Motor neuron (in vitro differentiated cells): ENCODE data around the gene ZDHHC6. TPM values are rescaled to one million over a fixed set of nuclear protein-coding genes. Genes with fewer than 3 reads are reported as not detected.
"Not testable (repeated sequence)": the region's sequence is repeated elsewhere in the genome, so short reads cannot be mapped to it uniquely, and the experiment has no call there.

Source experiments
- ATAC-seq, 8 experiments: fragments of 200-7000 bp; cut with Tn5 transposase; replicated peaks in 6 of 8; 2 replicates each; pipeline ENCODE4 v1.8.0; 2021; ENCODE audit warnings: mild to moderate bottlenecking in 8 of 8, moderate library complexity in 8 of 8
- H3K27ac ChIP-seq, 2 donors: fragments of 250-450 bp; sonication (Bioruptor Pico); 2 replicates each; pipeline ENCODE4 v1.9.0; 2021; ENCODE audit warnings: antibody characterized with exemption in 2 of 2, mild to moderate bottlenecking in 2 of 2, moderate library complexity in 1 of 2
- H3K4me1 ChIP-seq, 2 donors: fragments of 250-450 bp; sonication (Bioruptor Pico); replicated peaks in 1 of 2; 2 replicates each; pipeline ENCODE4 v1.6.1; 2021; ENCODE audit warnings: antibody characterized with exemption in 2 of 2, mild to moderate bottlenecking in 2 of 2, moderate library complexity in 1 of 2
- H3K4me3 ChIP-seq, 5 donors: fragments of 250-450 bp; sonication (Bioruptor Pico); 2 replicates each; pipeline ENCODE4 v1.9.0; 2021; ENCODE audit warnings: antibody characterized with exemption in 5 of 5, mild to moderate bottlenecking in 5 of 5, moderate library complexity in 4 of 5
- WGBS, 10 experiments: fragments of 450-650 bp; shearing (Covaris generic); methylation state at CpG; one replicate each; pipeline ENCODE4 v1.0.0; 2022; 5-methylcytosine and 5-hydroxymethylcytosine counted together
- in situ Hi-C, 9 experiments: fragments of 400-800 bp; cut with MboI; loops; one replicate each; pipeline ENCODE4 v1.15.0; 2021; ENCODE audit warnings: low sequenced_read_pairs in 9 of 9, low pct_unique_long_range_greater_than_20kb in 2 of 9; ENCODE audit not compliant: unreplicated experiment in 9 of 9
- total RNA-seq, 8 experiments: library from RNA; unstranded; fragments of 300-600 nt; gene quantifications; 2 replicates each; pipeline versions ENCODE4 v1.2.3 to v1.2.4, GENCODE V29; 2022

ZDHHC6 gene
- total RNA-seq, 8 experiments from 2014 or later = 18.5 to 37.3 (median 27.2) TPM

DNA sequence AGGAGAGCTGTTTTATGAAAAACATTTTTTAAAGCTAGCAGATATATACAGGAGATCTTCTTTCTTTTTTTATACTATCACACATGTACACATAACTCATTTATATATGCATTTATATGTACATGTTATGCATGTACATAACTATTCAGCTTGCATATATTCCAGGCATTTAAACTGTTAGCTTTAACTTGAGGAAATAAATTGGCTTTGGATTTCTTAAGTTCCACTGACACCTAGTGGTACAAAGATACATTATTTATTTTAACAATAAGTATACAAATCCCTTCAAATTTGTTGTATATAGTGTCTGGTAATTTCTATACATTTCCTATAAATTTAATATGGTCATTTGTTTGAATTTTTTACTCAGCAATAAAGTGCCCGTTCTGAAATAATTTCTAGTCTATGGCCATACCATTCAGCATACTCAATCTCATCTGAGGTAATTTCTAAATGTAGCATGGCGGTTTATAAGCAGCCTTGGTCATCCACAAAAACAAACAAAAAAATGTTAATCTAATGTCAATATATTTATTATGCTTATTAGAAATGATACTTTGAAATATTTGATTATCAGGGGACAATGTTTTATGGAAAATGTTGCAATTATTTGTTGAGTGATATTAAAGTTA is 11.6 kb downstream of the ZDHHC6 start:
- WGBS, 10 experiments = 57 to 100% (median 90%) methylated on average over 1 to 2 of the region's 2 CpGs; no CpG with 5 or more reads in 1 of the 10 experiments
- Histone ChIP-seq H3K4me3 (no peak overlapping the region), H3K4me1 (no peaks in the 10 kb centered on the region), H3K27ac (no peak overlapping the region)
- peak in 3 of 8 experiments; percentile 43 to 93 (median 45) for ATAC-seq
- in situ Hi-C loops = loop anchor here in 3 of 9 experiments (10.0 to 25.0 kb wide), 4 partner anchors 98 to 298 kb away; partner anchors contain the start of gene GPAM (in 1 of the 3)

GRCh38 chr10:112433136-112433535 is 13.6 kb downstream of the ZDHHC6 start:
- WGBS, 10 experiments = 87 to 100% (median 100%) methylated on average over 1 to 2 of the region's 2 CpGs
- H3K27ac ChIP-seq = no peak overlapping the region
- no peak overlapping the region for H3K4me3 ChIP-seq
- no peaks in the 10 kb centered on the region for H3K4me1 ChIP-seq
- ATAC-seq = no peak
- in situ Hi-C loops = loop anchor here in 3 of 9 experiments (10.0 to 25.0 kb wide), 4 partner anchors 96 to 296 kb away; partner anchors contain the start of gene GPAM (in 1 of the 3)

- Histone ChIP-seq H3K27ac (no peak overlapping the region), H3K4me1 (no peaks in the 10 kb centered on the region), H3K4me3 (no peak overlapping the region)
- ATAC-seq = no peak
- in situ Hi-C loops = loop anchor here in 3 of 9 experiments (10.0 to 25.0 kb wide), 4 partner anchors 92 to 292 kb away; partner anchors contain the start of gene GPAM (in 1 of the 3)
- WGBS, 10 experiments = 0 to 100% (median 90%) methylated on average over 1 to 4 of the region's 15 CpGs; no CpG with 5 or more reads in 1 of the 10 experiments
These were observed 17.0 kb downstream of the ZDHHC6 start for GRCh38 chr10:112429654-112430230.

- in situ Hi-C loops = loop anchor here in 3 of 9 experiments (25.0 kb wide), 3 partner anchors 92 to 292 kb away; partner anchors contain the start of gene GPAM (in 1 of the 3)
- 62 to 93% (median 79%) methylated on average over 2 to 3 of the region's 3 CpGs; no CpG with 5 or more reads in 1 of the 10 experiments for WGBS, 10 experiments
- no peaks in the 10 kb centered on the region for H3K4me1 ChIP-seq
- no peak for ATAC-seq
- H3K4me3 ChIP-seq = no peak overlapping the region
- H3K27ac ChIP-seq = no peak overlapping the region
These were observed 17.6 kb downstream of the ZDHHC6 start for GRCh38 chr10:112429147-112429546.

GRCh38 chr10:112426111-112426510 is 20.6 kb downstream of the ZDHHC6 start:
- Histone ChIP-seq H3K4me3 (no peak overlapping the region), H3K4me1 (no peaks in the 10 kb centered on the region), H3K27ac (no peak overlapping the region)
- no peak for ATAC-seq
- 0 to 100% (median 75%) methylated on average over 1 to 2 of the region's 2 CpGs; no CpG with 5 or more reads in 3 of the 10 experiments for WGBS, 10 experiments
- in situ Hi-C loops = loop anchor here in 3 of 9 experiments (25.0 kb wide), 3 partner anchors 89 to 289 kb away; partner anchors contain the start of gene GPAM (in 1 of the 3)

DNA sequence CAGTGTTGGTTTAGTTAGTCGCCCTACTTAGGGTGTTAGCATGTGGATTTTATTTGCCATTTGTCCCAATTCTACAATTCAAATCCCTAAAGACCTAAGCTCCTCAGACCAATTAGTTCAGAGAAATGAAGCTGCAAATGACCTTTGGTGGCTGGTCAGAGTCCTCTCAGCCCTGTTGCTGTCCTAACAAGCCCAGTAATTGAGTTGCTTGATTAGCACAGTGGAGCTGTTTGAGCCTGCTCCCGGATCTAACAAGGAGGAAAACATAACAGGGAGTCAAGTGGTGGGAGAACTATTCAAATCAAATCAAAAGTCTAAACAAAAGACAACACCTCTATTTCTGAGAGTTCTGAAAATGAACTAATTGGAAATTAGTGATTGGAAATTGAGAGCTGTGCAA is 22.1 kb downstream of the ZDHHC6 start:
- in situ Hi-C loops = loop anchor here in 3 of 9 experiments (25.0 kb wide), 3 partner anchors 87 to 287 kb away; partner anchors contain the start of gene GPAM (in 1 of the 3)
- no peak overlapping the region for H3K4me3 ChIP-seq
- H3K4me1 ChIP-seq = no peaks in the 10 kb centered on the region
- no peak for ATAC-seq
- 50 to 93% (median 79%) methylated on average over 1 to 2 of the region's 2 CpGs; no CpG with 5 or more reads in 1 of the 10 experiments for WGBS, 10 experiments
- H3K27ac ChIP-seq = no peak overlapping the region

GRCh38 chr10:112421731-112422130 is 25.0 kb downstream of the ZDHHC6 start:
- Histone ChIP-seq H3K27ac (no peak overlapping the region), H3K4me3 (no peak overlapping the region), H3K4me1 (no peaks in the 10 kb centered on the region)
- 80 to 100% (median 96%) methylated on average over 1 to 3 of the region's 3 CpGs; no CpG with 5 or more reads in 5 of the 10 experiments for WGBS, 10 experiments
- ATAC-seq = no peak
- in situ Hi-C loops = no loop called here

DNA sequence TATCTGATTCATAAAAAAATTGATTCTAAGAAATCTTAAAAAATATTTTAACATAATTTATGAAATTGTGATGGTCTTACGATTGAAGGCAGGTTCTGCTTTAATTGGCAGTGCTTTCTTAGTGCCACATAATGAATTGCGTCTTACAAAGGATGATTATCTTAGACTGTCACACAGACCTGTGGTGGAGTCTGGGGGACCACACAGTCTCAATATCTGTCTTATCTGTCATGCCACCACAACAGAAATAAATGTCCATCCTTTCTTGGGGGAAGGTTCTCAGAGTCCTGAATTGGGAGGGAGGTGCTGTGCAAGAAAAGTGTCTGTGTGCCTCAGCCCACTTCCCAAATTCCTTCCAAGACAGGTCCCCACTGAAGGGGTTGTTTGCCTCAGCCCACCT is 34.0 kb downstream of the ZDHHC6 start:
- in situ Hi-C loops = no loop called here
- WGBS, 10 experiments = 0 to 100% (median 67%) methylated on average over 1 to 2 of the region's 2 CpGs; no CpG with 5 or more reads in 5 of the 10 experiments
- Histone ChIP-seq H3K4me3 (no peak overlapping the region), H3K4me1 (no peaks in the 10 kb centered on the region), H3K27ac (no peak overlapping the region)
- no peak for ATAC-seq

DNA sequence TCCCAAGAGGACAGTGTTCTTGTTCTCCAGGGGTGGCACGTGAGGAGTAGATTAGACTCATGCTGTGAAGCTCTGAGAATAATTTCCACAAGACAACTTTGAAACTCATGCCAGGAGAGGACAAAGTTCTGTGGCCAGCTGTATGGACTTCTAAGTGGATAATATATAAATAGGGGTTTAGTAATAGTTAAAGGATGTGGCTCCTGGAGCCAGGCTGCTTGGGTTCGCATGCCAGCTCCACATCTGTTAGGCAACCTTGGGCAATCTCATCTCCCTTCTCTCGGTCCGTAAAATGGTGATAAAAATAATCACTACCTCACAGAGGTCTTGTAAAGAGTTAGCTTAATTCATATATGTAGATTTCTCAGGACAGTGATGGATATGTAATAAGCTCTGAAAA is 37.0 kb downstream of the ZDHHC6 start:
- in situ Hi-C loops = no loop called here
- Histone ChIP-seq H3K4me3 (no peak overlapping the region), H3K27ac (no peak overlapping the region), H3K4me1 (no peaks in the 10 kb centered on the region)
- WGBS, 10 experiments = 0 to 80% (median 58%) methylated on average over 2 to 4 of the region's 4 CpGs; no CpG with 5 or more reads in 3 of the 10 experiments
- ATAC-seq = no peak

DNA sequence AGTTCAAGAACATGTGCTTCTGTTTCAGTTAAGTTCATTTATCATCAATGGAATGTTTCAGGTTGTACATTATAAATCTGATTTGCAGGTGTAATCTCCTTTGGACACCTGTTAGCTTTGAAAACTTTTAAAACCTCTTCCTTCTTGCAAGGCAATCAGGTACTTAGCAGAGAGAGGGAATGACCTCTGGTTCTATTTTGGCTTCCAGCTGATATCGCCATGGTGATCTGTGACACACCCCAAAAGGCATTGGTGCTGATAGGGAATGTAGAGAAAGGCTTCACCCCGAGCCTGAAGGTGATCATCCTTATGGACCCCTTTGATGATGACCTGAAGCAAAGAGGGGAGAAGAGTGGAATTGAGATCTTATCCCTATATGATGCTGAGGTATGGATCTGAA is 37.4 kb downstream of the ZDHHC6 start:
- in situ Hi-C loops = no loop called here
- no peaks in the 10 kb centered on the region for H3K4me1 ChIP-seq
- H3K27ac ChIP-seq = no peak overlapping the region
- no peak overlapping the region for H3K4me3 ChIP-seq
- ATAC-seq = no peak
- WGBS, 10 experiments = 14 to 86% (median 67%) methylated on average over 1 to 2 of the region's 2 CpGs; no CpG with 5 or more reads in 3 of the 10 experiments

DNA sequence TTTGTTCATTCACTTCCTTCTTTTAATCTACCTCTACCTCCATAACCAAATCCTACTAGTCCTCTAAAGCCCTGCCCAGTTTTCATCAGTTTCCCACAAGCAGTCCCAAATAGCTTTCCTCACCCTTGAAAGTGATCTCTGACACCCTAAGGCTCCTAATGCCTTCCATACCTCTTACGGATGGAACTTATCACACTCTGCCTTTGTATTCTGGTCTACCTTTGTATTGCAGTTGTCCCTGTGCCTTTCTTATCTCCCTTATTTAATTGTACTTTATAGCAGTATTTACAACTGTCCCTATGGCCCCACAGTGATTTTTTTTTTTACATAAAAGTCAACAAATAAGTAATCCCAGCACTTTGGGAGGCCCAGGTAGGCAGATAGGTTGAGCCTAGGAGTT is 39.0 kb downstream of the ZDHHC6 start:
- ATAC-seq = no peak
- in situ Hi-C loops = no loop called here

GRCh38 chr10:112406806-112407205 is 39.9 kb downstream of the ZDHHC6 start:
- H3K4me3 ChIP-seq, H3K4me1 ChIP-seq, H3K27ac ChIP-seq, ATAC-seq, in situ Hi-C loops: not testable (repeated sequence)
- 17 to 80% (median 67%) methylated on average over 1 to 2 of the region's 2 CpGs; no CpG with 5 or more reads in 1 of the 10 experiments for WGBS, 10 experiments

More for the DNA sequence above, 39.0 kb downstream of the ZDHHC6 start:
- no peak overlapping the region for H3K4me3 ChIP-seq
- H3K4me1 ChIP-seq = no peaks in the 10 kb centered on the region
- no peak overlapping the region for H3K27ac ChIP-seq
- WGBS, 10 experiments = 50 to 100% (median 88%) methylated on average over 1 of the region's 1 CpG; no CpG with 5 or more reads in 3 of the 10 experiments

DNA sequence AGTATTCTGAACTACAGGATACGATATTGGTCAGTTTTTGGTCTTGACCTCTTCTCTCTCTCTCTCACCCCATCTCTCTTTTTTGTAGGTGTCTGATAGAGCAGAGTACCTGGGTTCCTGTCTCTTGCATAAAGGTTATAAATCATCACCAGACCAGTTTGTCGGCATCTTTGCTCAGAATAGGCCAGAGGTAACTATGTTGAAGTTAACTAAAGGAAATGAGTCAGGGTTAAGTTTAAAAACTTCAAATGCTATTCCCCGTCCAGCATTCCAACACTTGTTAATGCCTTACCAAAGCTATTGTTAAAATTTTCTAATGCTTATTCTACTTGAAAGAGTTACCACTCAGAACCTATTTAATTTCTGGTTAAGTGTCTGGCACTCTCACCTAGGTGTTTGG is 42.1 kb downstream of the ZDHHC6 start:
- Histone ChIP-seq H3K4me3 (no peak overlapping the region), H3K27ac (no peak overlapping the region), H3K4me1 (no peaks in the 10 kb centered on the region)
- WGBS, 10 experiments = 53 to 82% (median 75%) methylated on average over 1 to 3 of the region's 3 CpGs; no CpG with 5 or more reads in 2 of the 10 experiments
- no peak for ATAC-seq
- in situ Hi-C loops = no loop called here
